HG03442 (cell line): ENCODE results near the gene SLC25A24.

Experiments
- ATAC-seq: cut with Tn5 transposase; IDR thresholded peaks from one replicate; pipeline ENCODE4 v1.9.1; 2021; ENCODE audit warnings: mild to moderate bottlenecking, moderate library complexity; ENCODE audit not compliant: unreplicated experiment

SLC25A24 gene

GRCh38 chr1:108106775-108107174 is 93.4 kb downstream of the SLC25A24 start:
- ATAC-seq, result no peak

DNA sequence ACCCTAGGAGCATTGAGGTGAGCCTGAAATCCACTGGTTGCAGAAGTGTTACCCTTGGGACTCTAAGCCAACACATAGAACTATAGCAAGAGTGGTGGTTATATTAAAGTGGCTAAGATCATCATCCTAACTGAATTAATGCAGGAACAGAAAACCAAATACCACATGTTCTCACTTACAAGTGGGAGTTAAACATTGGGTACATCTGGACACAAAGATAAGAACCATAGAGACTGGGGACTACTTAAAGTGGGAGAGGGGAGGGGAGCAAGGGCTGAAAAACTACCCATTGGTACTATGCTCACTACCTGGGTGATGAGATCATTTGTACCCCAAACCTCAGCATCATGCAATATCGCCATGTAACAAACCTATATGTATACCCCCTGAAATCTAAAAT is 100.0 kb downstream of the SLC25A24 start:
- no peak for ATAC-seq

DNA sequence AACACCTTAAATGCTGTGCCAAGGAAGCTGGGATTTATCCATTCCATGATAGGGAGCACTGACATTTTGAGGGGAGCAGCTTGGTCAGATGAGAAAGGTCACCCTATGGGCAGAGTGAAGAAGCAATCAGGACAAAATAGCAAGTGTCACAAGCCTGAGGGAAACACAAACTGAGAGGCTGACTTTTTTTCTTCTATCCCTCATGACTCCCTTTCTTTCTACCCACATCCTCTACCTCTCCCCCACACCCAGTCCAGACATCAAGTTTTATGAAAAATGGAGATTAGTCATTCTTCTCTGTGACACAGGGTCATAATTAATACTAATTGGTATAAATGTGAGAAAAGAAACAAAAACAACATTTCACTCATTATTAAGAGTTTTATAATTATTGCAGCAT is 103.1 kb downstream of the SLC25A24 start:
- no peak for ATAC-seq

GRCh38 chr1:108096089-108096488 is 104.1 kb downstream of the SLC25A24 start:
- ATAC-seq, result no peak

- ATAC-seq, result no peak
Observed at GRCh38 chr1:108089477-108089876, 110.7 kb downstream of the SLC25A24 start.

DNA sequence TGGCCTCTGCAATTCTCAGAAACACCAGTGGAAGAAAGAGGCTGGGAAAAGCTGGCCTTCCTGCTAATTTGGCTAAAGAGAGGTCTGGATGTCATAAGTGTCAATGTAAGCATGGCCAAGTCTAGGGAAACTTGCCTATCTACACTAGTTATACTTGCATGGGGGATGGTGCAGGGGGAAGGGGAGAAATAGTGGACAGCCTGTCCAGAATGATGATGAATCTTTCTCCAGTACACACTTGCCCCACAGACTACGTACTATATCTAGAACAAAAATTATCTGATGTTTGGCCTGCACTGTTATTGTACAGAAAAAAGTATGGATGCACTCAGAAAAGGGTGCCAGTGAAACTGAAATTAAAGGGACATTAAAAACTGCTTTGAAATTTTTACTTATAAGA is 114.5 kb downstream of the SLC25A24 start:
- ATAC-seq, result no peak

DNA sequence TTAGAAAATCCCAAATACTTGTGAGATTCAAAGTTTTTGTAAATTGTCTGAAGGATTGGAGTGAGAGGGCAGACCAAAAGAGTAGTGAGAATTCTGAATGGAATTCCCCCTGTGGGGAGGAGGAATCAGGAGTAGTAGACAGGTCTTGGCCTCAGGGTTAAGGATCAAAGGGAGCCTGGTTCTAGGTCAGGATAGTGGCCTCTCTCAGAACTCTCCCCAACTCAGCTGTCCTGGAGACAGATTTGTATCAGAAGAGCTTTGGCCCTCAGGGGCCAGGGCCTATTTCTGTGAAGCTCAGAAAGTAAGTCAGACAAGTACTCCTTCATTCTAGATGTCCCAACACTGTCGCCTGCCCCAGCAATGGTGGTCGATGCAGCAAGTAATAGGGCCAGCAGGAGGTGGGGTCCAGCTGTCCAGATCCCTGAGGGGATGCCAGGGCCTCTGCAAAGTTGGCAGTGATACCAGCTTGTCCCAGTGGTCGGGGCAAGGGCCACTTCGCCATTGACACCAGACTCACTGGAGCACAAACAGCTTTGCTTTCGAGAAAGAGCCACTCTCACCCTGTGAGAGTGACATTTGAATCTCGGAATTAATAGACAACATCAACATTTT is 115.2 kb downstream of the SLC25A24 start:
- ATAC-seq, result no peak
